Heart left ventricle (tissue), 13 donors: ENCODE measurements around the gene ATP23.

Experiments
- CTCF ChIP-seq, 12 donors: fragments of 200-600 bp; sonication (generic) in 4 of 12; IDR thresholded peaks; one replicate each; pipeline versions ENCODE4 v1.5.0 to v1.8.0; 2018 to 2022; ENCODE audit warnings: antibody characterized with exemption in 12 of 12, mild to moderate bottlenecking in 5 of 12
- POLR2A ChIP-seq, 2 donors: fragments of 450-650 bp; IDR thresholded peaks; one replicate each; pipeline ENCODE4 v1.6.1; 2017; ENCODE audit warnings: antibody characterized with exemption in 2 of 2, mild to moderate bottlenecking in 2 of 2, moderate library complexity in 2 of 2
- donor health status: ischemic (EF 13 %, LVEDD 7.1; RV severe dilation, severe dysfunction).
- donor health status: DM: no; HTN: yes; CAD: no.
- donor health status: DM: no; HTN: no; CAD: no.
- donor health status: ischemic (EF 25% LVEDD 6.9; RV normal size, moderate dysfunction).
- donor health status: ischemic (EF 25% LVEDD 5.7; RV mildly dilated, moderate dysfunction).
- donor health status: ischemic (EF 35%, LVEDD 5.7; RV mildly dilated, moderate dysfunction).
- donor health status: nonischemic (EF 11% LVEDD 7.7; RV severe dilation, severe dysfunction).
- donor health status: DM: yes; HTN: yes; CAD: no.
- donor health status: PGD.
- donor health status: ischemic (EF 29% LVEDD 5.4; RV normal size, mild dysfunction).
- donor health status: nonischemic (EF 23%, LVEDD 6.1; RV moderate dilation, normal function).

DNA sequence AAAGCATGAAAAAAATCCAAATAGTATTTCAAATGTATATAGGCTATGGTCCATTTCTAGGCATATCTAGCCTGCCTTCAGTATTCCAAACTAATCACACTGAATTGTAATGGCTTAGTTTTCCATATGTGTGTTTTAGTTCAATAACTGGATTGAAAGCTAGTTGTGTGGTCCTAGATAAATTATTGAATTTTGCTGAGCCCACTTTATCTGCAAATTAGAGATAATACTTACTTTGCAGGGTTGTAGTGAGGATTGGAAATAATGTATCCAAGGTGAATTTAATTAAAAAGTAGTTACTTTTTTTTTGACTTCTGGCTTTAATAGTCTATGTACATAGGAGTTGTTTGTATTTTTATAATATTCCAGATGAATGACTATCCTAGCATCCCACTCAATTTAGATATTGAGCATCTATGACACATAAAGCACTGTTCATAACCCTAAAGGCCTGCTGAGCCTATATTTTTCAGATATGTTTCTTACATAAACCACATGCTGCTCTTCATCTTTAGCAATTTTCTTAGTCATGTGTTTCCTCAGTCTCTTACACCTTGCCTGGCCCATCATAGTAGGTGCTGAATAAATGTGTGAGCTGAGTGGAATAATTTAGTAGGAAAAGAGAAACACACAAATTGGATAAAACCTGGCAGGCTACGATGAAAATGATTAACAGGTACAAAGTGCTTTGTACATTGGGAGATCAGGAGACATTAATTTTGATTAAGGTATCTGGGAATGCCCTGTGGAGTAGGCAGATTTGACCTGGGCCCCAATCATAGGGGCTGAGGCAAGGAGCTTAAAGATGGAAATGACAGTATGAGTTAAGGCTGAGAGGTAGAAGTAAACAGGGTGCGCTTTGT, 1.1 kb upstream of the ATP23 start:
- TF ChIP-seq CTCF (IDR thresholded peaks at IDR 0.05): no peak
- TF ChIP-seq POLR2A (IDR thresholded peaks at IDR 0.05): no peak
